Neural progenitor cell (in vitro differentiated cells): ENCODE results near the gene ACKR2. TPM values are rescaled to one million over a fixed set of nuclear protein-coding genes. Genes with fewer than 3 reads are reported as not detected.

Experiments used
- DNase-seq: peaks from one replicate; pipeline ENCODE4 v3.0.0-alpha.2; 2016; ENCODE audit warnings: low spot score
- H2AFZ ChIP-seq: fragments of 200-600 bp; sonication (generic); replicated peaks from 2 replicates; pipeline ENCODE4 v1.6.1; 2016; ENCODE audit warnings: antibody characterized with exemption
- H3F3A ChIP-seq: fragments of 200-600 bp; sonication (generic); 2 replicates; pipeline ENCODE4 v1.6.1; 2016; ENCODE audit warnings: antibody characterized with exemption, low read depth
- H3K27ac ChIP-seq: fragments of 200-600 bp; sonication (generic); 2 replicates; pipeline ENCODE4 v1.5.1; 2016; ENCODE audit warnings: mild to moderate bottlenecking
- H3K27me3 ChIP-seq: fragments of 200-600 bp; sonication (generic); 2 replicates; pipeline ENCODE4 v1.6.1; 2016; ENCODE audit warnings: mild to moderate bottlenecking, moderate library complexity
- H3K36me3 ChIP-seq: fragments of 200-600 bp; sonication (generic); 2 replicates; pipeline ENCODE4 v1.5.1; 2016
- H3K4me1 ChIP-seq: fragments of 200-600 bp; sonication (generic); 2 replicates; pipeline ENCODE4 v1.6.1; 2016; ENCODE audit warnings: mixed run types
- H3K4me2 ChIP-seq: fragments of 200-600 bp; sonication (generic); 2 replicates; pipeline ENCODE4 v1.6.1; 2016
- H3K4me3 ChIP-seq: fragments of 200-600 bp; sonication (generic); 2 replicates; pipeline ENCODE4 v1.5.1; 2016
- H3K79me2 ChIP-seq: fragments of 200-600 bp; sonication (generic); 2 replicates; pipeline ENCODE4 v1.6.1; 2016; ENCODE audit warnings: low read depth
- H3K9ac ChIP-seq: fragments of 200-600 bp; sonication (generic); 2 replicates; pipeline ENCODE4 v1.6.1; 2016
- H3K9me3 ChIP-seq: fragments of 200-600 bp; sonication (generic); 2 replicates; pipeline ENCODE4 v1.5.1; 2016; ENCODE audit warnings: low read depth
- H4K20me1 ChIP-seq: fragments of 200-600 bp; sonication (generic); 2 replicates; pipeline ENCODE4 v1.6.1; 2016; ENCODE audit warnings: low read depth
- H3K27ac Mint-ChIP-seq: 3 replicates; pipeline ENCODE4 v1.8.0; 2021; ENCODE audit warnings: mixed read lengths
- H3K27me3 Mint-ChIP-seq: 2 replicates; pipeline ENCODE4 v1.8.0; 2022; ENCODE audit warnings: low read depth, mild to moderate bottlenecking, inconsistent platforms, moderate library complexity, mixed read lengths; ENCODE audit not compliant: insufficient read depth
- H3K36me3 Mint-ChIP-seq: 3 replicates; pipeline ENCODE4 v1.8.0; 2021; ENCODE audit warnings: mixed read lengths
- H3K4me1 Mint-ChIP-seq: 3 replicates; pipeline ENCODE4 v1.8.0; 2021; ENCODE audit warnings: mixed read lengths
- H3K4me3 Mint-ChIP-seq: 3 replicates; pipeline ENCODE4 v1.8.0; 2021; ENCODE audit warnings: mild to moderate bottlenecking, moderate library complexity, mixed read lengths
- H3K9me3 Mint-ChIP-seq: 3 replicates; pipeline ENCODE4 v1.8.0; 2020; ENCODE audit warnings: mixed read lengths
- CTCF ChIP-seq: fragments of 200-600 bp; sonication (generic); IDR thresholded peaks from 2 replicates; pipeline ENCODE4 v1.5.1; 2017; ENCODE audit warnings: antibody characterized with exemption, mild to moderate bottlenecking
- EZH2 ChIP-seq: fragments of 200-600 bp; sonication (generic); IDR thresholded peaks from 2 replicates; pipeline ENCODE4 v1.6.1; 2017; ENCODE audit warnings: antibody characterized with exemption, mild to moderate bottlenecking, moderate library complexity
- EZH2phosphoT487 ChIP-seq: fragments of 200-600 bp; sonication (generic); IDR thresholded peaks from 2 replicates; pipeline ENCODE4 v1.6.1; 2017; ENCODE audit warnings: antibody characterized with exemption
- total RNA-seq: library from RNA; depleted of rRNA; stranded (reverse); fragments of >200 nt; gene quantifications from 2 replicates; pipeline ENCODE4 v1.2.3, GENCODE V29; 2015; ENCODE audit warnings: low replicate concordance

The ACKR2 gene
- total RNA-seq: not detected in 2 replicates

GRCh38 chr3:42809202-42809601 is at the start of gene ACKR2:
ACKR2 (plus strand) TSS chr3:42809445; CDS start chr3:42864503, 55,058 bp downstream.
- Histone ChIP-seq H3K9me3 (no peaks in the 10 kb centered on the region), H3K36me3 (no peaks in the 10 kb centered on the region), H3K4me2 (no peak within 1 kb of the TSS), H3K4me3 (no peak within 1 kb of the TSS), H3F3A (peaks cover 9% of the 10 kb centered on the region), H3K27me3 (peaks cover 26% of the 10 kb centered on the region), H3K9ac (no peak within 1 kb of the TSS), H3K27ac (no peak within 1 kb of the TSS), H3K4me1 (peaks cover 6% of the 10 kb centered on the region), H2AFZ (no peak within 1 kb of the TSS), H3K79me2 (no peaks in the 10 kb centered on the region), H4K20me1 (no peaks in the 10 kb centered on the region)
- Mint-ChIP-seq H3K9me3 (no peaks in the 10 kb centered on the region), H3K27me3 (peaks cover 7% of the 10 kb centered on the region), H3K36me3 (no peaks in the 10 kb centered on the region), H3K4me3 (no peak within 1 kb of the TSS), H3K4me1 (peaks cover 16% of the 10 kb centered on the region), H3K27ac (no peak within 1 kb of the TSS)
- TF ChIP-seq EZH2: no peak
- TF ChIP-seq CTCF: no peak
- no peak for TF ChIP-seq EZH2phosphoT487
- DNase-seq: no peak

DNA sequence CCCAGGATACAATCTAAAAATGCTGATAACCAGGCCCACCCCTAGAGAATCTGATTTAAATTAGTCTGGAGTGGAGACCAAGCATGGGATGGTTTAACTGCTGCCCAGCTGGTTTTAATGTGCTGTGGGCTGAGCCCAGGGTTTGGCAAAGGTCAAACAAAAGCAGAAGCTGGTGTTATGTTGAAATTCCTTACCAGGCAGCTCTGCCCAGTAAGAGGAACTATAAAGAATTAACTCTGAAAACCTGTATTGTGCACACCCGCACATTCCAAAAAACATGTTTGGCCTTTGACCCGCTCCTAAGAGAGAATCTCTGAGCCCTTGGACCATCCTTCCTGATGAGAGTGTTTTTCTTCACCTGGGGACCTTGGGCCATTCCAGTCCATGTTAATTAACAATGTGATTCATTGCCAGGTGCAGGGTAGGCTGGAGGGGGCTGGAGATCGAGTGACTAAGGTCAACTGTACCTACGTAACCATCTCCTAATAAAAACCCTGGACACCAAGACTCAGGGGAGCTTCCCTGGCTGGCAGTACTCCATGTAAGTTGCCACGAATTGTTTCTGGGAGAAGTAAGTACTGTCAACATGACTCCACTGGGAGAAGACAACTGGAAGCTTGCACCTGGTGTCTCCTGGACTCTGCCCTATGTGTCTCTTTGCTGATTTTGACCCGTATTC is 47.1 kb upstream of the ACKR2 start:
- no peak overlapping the region for H3K27ac ChIP-seq
- no peak overlapping the region for H3K4me3 Mint-ChIP-seq
- H3K4me2 ChIP-seq: no peak overlapping the region

DNA sequence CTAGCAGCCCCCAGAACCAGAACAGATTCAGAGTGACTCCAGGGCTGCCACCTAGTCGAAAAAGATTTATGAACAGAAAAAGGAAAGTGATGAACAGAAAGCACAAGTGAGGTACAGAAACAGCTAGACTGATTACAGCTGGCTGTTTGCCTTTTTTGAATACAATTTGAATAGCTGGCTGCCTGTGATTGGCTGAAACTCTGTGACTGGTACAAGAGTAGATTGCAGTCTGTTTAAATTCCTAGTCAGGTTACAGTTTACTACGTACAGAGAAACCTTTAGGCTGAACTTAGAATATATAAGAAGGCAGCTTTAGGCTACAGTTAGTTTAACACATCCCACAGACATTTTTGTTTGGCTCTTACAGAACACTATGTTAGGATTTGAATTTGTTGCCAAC is 46.2 kb upstream of the ACKR2 start:
- no peaks in the 10 kb centered on the region for H3K9me3 Mint-ChIP-seq
- no peak overlapping the region for H3K27ac ChIP-seq
- no peak for DNase-seq
- no peaks in the 10 kb centered on the region for H3K4me1 ChIP-seq
- no peaks in the 10 kb centered on the region for H3K9me3 ChIP-seq
- H3K4me1 Mint-ChIP-seq: no peaks in the 10 kb centered on the region
- H3K9ac ChIP-seq: no peak overlapping the region
- H4K20me1 ChIP-seq: no peaks in the 10 kb centered on the region
- TF ChIP-seq EZH2: no peak
- no peak for TF ChIP-seq CTCF
- TF ChIP-seq EZH2phosphoT487: no peak
- H2AFZ ChIP-seq: no peak overlapping the region
- H3K4me3 ChIP-seq: no peak overlapping the region
- H3K27ac Mint-ChIP-seq: no peak overlapping the region
- H3F3A ChIP-seq: no peaks in the 10 kb centered on the region
- H3K27me3 Mint-ChIP-seq: peaks cover 2% of the 10 kb centered on the region
- no peaks in the 10 kb centered on the region for H3K27me3 ChIP-seq
- no peak overlapping the region for H3K4me3 Mint-ChIP-seq
- H3K4me2 ChIP-seq: no peak overlapping the region
- no peaks in the 10 kb centered on the region for H3K36me3 ChIP-seq
- no peaks in the 10 kb centered on the region for H3K36me3 Mint-ChIP-seq
- H3K79me2 ChIP-seq: no peaks in the 10 kb centered on the region

More for the DNA sequence above, 47.1 kb upstream of the ACKR2 start:
- Histone ChIP-seq H3F3A (no peaks in the 10 kb centered on the region), H3K36me3 (no peaks in the 10 kb centered on the region), H3K4me1 (no peaks in the 10 kb centered on the region), H3K79me2 (no peaks in the 10 kb centered on the region), H4K20me1 (no peaks in the 10 kb centered on the region), H3K9me3 (no peaks in the 10 kb centered on the region), H3K27me3 (no peaks in the 10 kb centered on the region), H2AFZ (no peak overlapping the region), H3K4me3 (no peak overlapping the region), H3K9ac (no peak overlapping the region)
- H3K36me3 Mint-ChIP-seq: no peaks in the 10 kb centered on the region
- DNase-seq: no peak
- no peak for TF ChIP-seq EZH2
- H3K4me1 Mint-ChIP-seq: no peaks in the 10 kb centered on the region
- H3K9me3 Mint-ChIP-seq: no peaks in the 10 kb centered on the region
- no peak overlapping the region for H3K27ac Mint-ChIP-seq
- peaks cover 2% of the 10 kb centered on the region for H3K27me3 Mint-ChIP-seq

DNA sequence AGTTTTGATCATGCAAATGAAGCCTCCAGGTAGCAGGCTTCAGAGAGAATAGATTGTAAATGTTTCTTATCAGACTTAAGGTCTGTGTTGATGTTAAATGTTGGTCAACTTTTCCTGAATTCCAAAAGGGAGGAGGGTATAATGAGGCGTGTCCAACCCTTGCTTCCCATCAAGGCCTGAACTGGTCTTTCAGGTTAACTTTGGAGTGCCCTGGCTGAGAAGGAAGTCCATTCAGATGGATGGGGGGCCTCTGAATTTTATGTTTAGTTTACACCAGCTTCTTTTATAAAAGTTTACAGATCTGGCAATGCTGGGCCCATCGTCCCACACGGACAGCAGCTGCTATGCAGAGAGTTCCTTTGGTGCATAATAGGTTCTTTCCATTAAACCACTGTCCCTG is 45.1 kb upstream of the ACKR2 start:
- Histone ChIP-seq H3K4me1 (no peaks in the 10 kb centered on the region), H4K20me1 (no peaks in the 10 kb centered on the region), H3K9me3 (no peaks in the 10 kb centered on the region), H3K9ac (no peak overlapping the region), H3K4me2 (no peak overlapping the region), H3K36me3 (no peaks in the 10 kb centered on the region), H2AFZ (no peak overlapping the region), H3K79me2 (no peaks in the 10 kb centered on the region), H3F3A (no peaks in the 10 kb centered on the region), H3K4me3 (no peak overlapping the region), H3K27me3 (no peaks in the 10 kb centered on the region), H3K27ac (no peak overlapping the region)
- DNase-seq: no peak
- peaks cover 2% of the 10 kb centered on the region for H3K27me3 Mint-ChIP-seq
- no peak for TF ChIP-seq CTCF
- no peak for TF ChIP-seq EZH2
- TF ChIP-seq EZH2phosphoT487: no peak
- no peaks in the 10 kb centered on the region for H3K36me3 Mint-ChIP-seq
- no peak overlapping the region for H3K27ac Mint-ChIP-seq
- no peaks in the 10 kb centered on the region for H3K4me1 Mint-ChIP-seq
- H3K9me3 Mint-ChIP-seq: peaks cover 2% of the 10 kb centered on the region
- no peak overlapping the region for H3K4me3 Mint-ChIP-seq
